GM19438 (cell line): Measurements from ENCODE around the gene CACNA1C.

ENCODE experiments used
- ATAC-seq: cut with Tn5 transposase; IDR thresholded peaks from one replicate; pipeline ENCODE4 v1.9.1; 2021; ENCODE audit warnings: low read depth; ENCODE audit not compliant: unreplicated experiment

Gene CACNA1C

DNA sequence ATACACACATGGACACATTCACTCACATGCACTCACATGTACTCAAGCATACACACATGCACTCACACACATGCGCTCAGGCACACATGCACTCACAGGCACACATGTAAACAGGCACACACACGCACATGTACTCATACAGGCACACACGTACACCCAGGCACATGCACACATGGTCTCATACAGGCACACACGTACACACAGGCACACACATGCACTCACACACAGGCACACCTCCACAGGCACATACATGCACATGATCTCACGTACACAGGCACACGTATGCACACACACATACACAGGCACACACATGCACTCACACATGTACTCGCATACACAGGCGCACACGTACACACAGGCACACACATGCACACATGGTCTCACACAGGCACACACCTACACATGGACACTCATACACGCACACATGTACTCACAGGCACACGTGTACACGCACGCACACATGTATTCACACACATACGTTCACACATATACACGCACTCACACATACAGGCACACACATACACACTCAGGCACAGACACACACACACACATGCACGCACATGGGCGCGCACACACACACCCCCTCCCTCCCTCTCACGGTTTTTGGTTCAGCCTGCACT lies 138.9 kb downstream of the CACNA1C start:
- ATAC-seq, result no peak

DNA sequence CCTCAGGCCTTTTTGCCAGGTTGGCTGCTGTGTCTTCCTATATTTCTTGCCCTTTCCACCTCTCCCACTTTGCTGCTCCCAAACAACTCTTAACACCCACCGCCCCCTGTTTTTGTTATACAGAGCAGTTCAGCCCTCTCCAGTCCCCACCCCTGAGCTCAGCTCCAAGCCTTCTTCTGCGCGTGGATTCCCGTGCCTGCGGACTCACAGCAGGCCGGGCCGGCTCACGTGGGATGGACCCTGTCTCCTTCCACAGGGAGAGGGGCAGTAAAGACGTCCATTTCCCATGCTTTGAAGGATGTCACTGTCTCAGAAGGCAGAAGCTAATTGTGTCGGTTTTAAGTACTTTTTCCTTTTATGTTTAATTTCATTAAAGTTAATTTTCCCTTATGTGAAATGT lies 139.4 kb downstream of the CACNA1C start:
- no peak for ATAC-seq

DNA sequence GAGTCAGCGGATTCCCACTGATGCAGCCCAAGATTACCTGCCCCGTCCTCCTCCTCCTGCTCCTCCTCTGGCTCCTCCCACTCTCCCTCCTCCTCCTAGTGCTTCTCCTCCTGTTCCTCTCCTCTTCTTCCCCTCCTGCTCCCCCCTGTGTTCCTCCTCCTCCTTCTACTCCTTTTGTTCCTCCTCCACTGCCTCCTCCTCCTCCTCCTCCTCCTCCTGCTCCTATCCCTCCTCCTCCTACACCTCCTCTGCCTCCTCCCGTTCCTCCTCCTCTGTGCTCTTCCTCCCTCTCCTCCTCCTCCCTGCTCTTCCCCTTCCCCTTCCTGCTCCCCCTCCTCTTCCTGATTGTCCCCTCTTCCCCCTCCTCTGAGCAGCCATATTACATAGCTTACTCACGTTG lies 141.3 kb downstream of the CACNA1C start:
- no peak for ATAC-seq

DNA sequence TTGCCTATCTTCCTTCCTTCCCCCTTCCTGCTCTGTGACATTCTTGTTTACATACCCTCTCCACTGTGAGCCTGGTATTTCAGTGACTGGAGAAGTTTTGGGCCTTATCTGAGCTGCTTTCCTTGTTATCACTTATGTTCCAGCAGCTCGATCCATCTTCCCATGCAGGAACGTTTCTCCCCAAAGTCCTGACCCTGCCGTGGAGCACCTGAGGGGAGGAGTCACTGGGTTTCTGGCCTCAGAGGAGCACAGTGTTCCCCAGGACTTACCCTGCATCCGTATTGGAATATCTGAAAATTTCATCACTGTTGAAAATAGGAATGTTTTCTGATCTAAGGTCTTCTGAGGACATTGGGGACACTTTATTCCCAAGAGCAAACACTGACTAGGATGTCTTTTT lies 141.8 kb downstream of the CACNA1C start:
- no peak for ATAC-seq

DNA sequence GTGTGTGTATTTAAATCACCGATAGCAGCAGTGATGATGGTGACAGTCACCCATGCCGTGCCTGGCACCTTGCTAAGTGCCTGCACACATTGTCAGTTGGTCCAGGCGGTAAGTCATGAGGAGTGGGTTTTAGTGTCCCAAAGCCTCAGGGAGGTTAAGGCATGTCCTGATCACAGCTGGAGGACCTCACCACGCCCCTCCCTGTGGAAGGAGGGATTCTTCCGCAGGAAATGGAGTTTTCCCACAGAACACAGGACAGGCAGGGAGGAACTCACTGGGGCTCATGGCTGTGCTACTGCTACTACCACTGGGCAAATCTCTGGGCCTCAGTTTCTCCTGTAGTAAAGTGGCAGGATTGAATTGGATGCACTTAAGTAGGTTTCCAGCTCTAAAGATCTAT lies 142.3 kb downstream of the CACNA1C start:
- ATAC-seq, result no peak

DNA sequence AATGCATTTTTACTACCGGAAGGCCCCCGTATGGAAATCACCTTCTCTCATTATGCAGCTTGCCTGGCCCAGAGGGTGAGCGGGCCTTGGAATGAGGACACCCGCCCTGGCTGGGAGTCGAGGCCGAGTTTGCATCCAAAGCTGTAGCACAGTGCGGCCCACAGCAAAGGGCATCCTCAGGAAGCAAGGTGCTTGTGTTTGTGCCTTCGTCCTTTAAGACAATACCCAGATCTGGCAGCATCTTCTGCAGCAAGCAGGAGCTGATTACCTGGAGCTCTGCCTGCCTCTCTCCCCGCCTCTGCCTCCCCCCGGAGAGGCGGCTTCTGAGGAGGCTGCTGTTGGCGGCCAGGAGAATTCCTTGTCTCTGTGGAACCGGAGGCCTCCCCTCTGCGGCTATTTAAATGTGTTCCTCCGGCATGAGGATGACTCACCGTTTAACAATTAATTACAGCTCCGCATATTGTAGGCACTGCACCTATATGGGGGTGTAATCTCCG lies 145.3 kb downstream of the CACNA1C start:
- ATAC-seq, result no peak

DNA sequence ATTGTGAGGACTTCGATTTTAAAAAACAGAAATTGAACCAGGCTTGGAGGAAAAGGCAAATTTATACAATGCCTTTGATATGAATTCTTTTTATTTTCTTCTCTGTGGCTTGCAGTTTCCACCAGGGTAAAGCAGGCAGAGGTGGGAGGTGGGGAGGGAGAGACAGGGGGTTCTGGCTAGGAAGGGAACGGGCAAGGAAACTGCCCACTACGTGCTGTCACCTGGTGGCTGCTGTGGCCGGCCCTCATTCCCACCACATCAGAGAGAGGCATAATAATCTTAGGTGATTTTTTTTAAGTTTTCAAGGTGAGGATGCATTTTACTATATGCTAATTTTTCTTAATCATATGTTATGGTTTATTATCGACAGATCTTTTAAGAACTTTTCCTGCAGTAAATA lies 145.8 kb downstream of the CACNA1C start:
- no peak for ATAC-seq

DNA sequence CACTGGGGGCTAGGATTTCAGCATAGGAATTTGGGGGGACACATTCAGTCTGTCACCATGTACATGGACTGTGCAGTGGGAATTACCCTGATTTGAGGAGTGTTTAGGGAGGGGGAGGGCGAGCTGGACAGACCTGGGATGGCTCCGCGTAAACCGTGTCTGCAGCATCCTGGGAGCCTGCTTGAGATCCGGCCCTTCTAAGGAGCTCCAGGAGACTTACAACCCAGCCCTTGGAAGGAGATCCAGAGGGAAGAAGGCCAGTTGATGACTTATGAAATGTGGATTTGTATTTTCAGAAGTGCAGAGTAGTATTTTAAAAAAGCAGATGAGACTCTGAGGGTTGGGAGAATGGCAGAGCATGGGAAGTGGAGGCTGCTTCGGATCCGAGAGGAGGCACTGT lies 153.2 kb downstream of the CACNA1C start:
- ATAC-seq, result no peak

DNA sequence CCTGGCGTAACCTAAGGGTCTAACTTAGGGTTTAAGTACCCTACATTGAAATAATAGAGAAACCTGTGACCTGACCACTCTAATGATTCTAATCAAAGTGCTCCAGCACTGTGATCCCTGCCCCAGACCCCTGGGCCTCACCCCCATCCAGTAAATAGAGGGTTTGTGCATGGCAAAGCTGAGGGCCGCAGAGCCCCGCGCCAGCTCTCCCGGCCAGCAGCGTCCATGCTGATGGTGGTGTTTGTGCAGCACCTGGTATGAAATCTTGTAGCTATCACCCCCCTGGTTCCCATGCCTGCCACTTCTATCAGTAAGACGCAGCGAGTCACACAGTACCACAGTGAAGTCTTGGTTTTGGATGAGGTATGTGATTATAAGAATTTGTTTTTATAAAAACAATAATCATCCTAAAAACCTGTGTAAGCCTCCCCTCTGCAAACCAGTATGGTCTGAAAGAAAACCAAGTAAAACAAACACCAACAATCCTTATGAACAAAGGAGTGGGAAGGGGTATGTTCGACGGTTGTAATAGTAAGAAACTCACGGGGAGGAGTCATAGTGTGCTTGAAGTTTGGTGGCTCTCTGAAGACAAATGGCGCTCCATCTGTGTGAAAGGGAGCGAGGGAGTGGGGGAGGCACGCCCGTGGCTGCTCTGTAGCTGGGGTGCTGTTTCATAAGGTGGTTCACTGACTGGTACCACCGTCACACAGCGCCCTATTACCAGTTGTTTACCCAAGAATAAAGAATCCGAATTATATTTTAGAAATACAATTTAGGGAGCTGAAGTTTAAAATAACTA lies 156.2 kb downstream of the CACNA1C start:
- ATAC-seq, result no peak

DNA sequence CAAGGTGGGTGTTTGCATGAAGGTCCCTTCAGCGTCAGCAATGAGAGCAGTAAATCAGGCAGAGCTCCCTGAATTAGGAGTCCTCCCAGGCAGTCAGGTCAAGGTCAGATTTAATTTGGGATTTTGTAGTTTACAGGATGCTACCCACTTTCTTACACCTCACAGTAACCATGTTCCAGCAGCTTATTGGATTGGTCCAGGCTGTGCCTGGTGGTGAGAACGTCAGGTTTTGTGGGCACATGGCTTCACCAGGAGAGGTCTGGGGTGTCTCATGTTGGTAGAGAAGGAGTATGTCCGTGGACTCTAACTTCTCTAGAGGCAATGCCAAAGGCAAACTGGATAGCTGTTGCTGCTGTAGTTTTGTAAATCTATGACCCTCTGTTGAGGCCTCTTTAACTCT lies 158.3 kb downstream of the CACNA1C start:
- no peak for ATAC-seq

DNA sequence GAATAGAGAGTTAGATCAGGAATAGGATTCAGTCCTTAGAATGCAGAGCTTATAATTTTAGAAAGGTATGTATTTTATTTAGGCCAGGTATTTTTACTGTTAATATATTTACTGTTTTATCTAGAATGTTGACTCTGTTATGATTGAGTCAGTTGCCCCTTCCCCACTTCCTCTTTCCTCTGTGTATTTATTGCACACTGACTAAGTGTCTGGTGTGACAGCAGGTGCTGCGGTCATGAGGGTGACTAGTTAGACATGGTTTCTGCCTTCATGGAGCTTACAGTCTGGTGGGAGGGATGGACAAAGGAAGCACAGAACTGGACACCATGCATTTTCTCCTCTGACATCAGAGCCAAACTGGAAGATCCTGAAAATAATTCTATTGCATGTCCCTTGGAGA lies 159.8 kb downstream of the CACNA1C start:
- ATAC-seq, result no peak

DNA sequence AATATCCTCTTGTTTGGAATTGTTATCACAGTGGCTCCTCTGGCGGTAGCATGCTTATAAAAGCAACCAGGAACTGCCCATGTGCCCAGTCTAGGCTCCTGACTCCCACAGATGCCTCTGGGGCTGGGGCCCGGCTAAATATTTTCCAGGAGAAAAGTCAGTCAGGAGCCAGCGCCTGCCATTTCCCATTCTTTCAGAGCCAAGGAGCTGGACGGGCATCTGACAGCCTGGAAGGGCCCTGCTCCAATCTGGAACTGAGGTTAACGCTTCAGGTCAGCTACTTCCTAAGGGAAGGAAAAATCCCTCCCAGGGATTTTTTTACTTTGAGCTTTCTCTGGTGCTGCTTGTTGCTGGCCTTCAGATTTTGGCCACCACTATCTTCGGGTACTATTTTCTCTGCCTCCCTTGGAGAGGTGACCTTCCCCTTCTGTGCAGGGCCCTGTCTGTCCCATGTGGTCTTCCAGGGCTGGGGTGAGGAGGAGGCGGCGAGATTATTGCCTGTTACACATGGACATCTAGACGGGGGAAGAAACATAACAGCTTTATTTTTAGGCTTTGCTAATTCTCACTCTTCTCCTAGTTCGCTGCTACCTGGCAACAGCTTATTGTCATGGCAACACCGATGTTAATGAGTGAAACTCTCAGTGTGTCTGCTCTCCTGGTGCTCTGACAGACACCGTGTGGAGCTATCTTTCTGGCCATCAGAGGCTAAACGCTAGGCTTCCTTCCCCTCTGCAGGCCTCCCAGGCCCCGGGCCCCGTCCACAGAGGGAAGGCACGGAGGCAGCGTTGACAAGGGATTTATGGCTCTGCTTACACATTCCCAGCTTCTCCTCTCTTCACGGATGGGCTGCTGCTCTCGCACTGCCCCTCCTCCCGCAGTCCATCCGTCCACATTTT lies 160.4 kb downstream of the CACNA1C start:
- ATAC-seq, result no peak

DNA sequence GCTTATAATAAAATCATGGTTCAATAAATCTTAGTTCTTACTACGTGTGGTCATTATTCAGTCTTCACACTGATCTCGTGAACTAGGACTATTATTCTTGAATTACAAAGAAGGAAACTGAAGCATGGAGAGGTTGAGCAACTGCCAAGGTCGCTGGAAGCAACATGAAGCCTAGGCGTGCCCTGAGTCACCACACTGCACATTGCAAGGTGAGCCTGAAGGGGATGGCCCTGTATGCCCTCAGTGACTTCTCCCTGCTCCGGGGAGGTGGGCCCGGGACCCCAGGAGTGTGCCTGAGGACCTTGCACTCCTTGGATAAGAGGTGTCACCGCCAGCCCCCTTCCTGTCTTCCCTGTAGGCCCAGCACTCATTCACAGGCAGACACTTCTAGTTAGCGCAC lies 161.6 kb downstream of the CACNA1C start:
- ATAC-seq, result no peak

DNA sequence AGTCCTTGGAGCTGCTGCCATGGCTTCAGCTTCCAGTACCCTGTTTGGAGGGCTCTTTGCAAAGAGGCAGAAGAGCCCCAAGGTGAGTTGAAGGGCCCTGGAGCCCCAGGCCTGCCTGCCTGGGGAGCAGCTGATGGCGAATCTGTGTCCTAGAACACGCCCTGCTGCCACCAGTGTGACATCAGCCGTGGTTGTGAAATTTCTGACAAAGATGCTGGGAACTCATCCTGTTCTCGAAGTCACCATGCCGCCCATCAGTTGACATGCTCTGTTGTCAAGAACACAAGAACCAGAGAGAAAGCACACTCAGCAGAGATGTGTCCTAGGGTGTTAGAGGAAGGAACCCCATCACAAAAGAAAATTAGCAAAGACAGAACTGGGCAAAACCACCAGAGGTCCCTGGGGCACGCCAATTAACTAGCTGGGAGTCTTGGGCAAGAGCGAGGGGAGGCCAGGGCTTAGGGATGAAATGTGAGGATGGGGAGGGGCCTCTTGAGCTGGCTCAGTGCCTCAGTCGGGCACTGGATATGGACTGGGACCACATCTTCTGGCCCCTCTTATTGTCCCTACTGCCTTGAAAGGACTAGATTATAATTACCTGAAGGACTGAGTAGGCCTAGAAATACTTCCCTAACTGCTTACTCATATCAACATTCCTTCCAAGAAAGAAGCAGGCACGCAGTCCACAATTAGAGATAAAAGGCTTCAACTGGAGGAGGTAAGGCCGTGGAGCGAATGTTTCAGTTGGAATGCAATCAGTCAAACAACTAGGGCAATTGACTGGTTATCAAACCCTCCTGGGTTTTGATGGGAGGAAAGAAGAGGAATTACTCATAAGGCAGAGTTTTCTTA lies 163.1 kb downstream of the CACNA1C start:
- ATAC-seq, result no peak

DNA sequence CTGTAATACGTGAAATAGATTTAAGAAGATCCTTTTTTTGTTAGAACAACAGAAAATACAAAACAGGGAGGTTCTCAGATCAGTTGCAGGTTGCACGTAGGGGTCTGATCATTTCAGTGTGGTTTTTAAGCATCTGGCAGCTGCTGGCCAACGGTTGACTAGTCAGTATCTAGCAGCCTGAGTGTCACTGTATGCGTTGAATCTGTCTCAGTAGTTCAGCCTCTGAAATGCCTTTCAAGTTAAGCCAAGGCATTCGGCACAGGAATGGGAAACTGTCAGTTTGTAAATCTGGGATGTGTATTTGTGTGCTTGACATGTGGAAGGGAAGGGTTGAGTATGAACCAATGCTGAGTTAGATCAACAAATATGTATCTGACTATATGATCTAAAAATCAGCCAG lies 165.9 kb downstream of the CACNA1C start:
- no peak for ATAC-seq

DNA sequence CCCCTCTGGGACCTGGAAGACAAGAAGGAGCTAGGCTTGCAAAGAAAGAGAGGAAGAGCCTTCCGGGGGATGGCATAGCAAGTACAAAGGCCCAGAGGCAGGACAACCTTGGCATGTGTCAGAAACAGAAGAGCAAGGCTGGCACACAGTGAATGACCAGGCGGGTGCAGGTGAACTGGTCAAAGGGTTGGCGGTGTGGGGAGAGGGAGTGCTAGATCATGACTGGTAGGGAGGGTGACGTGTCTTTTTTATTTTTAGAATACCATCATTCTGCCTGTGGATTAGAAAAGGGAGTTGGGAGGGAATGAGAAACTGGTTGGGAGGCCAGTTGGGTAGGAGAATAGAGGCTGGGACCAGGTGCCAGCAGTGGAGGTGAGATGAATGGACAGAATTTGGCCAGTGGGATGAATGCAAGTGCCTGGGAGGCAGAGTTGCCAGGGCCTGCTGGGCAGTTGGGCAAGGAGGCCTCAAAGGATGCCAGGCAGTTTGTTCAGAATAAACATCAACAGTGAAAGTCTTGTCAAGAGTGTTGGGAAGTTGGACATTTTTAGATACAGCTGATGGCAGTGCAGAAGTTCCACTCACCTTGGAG lies 168.3 kb downstream of the CACNA1C start:
- ATAC-seq, result no peak

DNA sequence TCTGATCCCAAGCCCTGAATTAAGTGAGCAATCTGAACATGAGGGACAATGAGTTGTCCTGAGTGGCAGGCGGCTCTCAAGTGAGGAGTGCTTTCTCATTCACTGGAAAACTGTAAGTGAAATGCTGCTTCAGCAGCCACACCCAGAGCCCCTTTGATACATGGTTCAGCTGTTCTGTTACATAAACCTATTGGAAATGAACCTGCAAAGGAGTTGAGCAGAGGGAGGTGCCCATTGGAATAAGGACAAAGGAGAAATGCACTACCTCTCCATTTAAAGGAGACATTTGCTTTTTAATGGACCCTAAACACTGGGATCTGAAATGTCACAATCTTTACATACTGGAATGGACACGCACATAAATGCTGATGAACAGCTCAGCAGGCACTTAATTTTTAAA lies 169.9 kb downstream of the CACNA1C start:
- no peak for ATAC-seq

DNA sequence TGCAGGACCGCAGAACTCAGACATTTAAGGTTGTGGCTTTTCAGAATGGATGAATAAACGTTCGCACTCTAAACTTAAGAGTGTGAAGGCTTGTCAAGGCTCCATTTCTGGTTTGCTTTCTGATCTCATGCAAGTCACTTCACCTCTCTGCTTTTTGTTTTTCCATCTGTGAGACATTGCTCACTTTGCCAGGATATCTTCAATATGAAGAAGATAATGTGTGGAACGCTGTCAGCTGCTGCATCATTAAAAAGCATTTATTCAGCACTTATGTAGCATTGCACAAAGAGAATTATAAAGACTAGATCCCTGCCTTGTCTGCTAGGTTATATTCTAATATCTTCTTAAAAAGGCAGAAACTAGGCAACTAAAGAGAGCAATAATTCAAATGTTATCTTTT lies 172.2 kb downstream of the CACNA1C start:
- ATAC-seq, result no peak

DNA sequence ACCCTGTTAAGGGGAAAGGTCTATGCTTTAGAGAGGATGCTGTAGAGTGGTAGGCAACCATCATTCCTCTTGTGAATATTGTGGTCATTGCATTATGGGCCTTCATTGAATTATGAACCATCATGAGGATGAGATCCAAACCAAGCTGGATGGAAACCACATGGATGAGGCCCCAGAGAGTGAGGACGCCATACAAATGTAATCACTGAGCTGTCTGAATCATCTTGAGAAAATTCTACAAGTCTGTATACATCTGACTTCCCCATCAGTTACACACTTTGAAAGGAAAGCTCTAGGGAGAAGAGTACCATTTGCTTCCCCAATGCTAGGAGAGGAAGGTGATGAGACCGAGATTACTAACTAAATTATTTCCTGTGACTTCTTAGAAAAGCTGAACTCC lies 172.9 kb downstream of the CACNA1C start:
- no peak for ATAC-seq

DNA sequence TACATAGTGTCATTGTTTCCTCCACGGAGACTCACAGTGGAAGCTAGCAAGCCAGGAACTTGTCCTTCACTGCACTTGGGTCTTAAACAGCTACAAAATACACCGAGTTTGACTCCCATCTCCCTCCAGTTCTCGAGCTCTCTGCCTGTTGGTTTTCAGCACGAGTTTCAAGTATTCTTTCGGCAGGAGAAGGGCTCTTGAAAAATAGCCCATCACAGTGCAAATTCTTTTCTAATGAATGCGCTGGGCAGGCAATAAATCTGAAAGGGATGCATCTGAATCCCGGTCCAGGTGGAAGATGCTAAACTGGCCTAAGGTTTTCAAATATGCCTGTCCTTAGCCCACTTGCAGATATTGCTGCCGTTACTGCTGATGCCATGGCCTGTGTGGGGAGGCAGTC lies 173.9 kb downstream of the CACNA1C start:
- no peak for ATAC-seq
